ENCODE data around the gene COX7B2. TPM values are rescaled to one million over a fixed set of nuclear protein-coding genes. Genes with fewer than 3 reads are reported as not detected.

The COX7B2 gene
- total RNA-seq, 1 experiment from 2014 or later, result not detected

- Histone ChIP-seq H3K4me1 (ENCODE audit: insufficient read depth, low read length, poor library complexity, severe bottlenecking) (no peaks in the 10 kb centered on the region), H3K27ac (ENCODE audit: low read depth, low read length, poor library complexity, severe bottlenecking) (no peak overlapping the region), H3K36me3 (ENCODE audit: insufficient read depth, low read length, poor library complexity, severe bottlenecking) (no peaks in the 10 kb centered on the region), H3K4me3 (ENCODE audit: low read depth, low read length, poor library complexity, severe bottlenecking) (no peak overlapping the region), H3K27me3 (replicated peaks; ENCODE audit: insufficient read depth, low read depth, low read length, poor library complexity) (peaks cover 14% of the 10 kb centered on the region), H3K9me3 (ENCODE audit: low read depth, low read length, poor library complexity, severe bottlenecking) (no peaks in the 10 kb centered on the region)
- ChIA-PET CTCF (no interaction called here), POLR2A (ENCODE audit: low non-redundant PET) (no interaction called here)
- DNase-seq (ENCODE audit: low spot score), result no peak
- intact Hi-C loops (cut with micrococcal nuclease; ENCODE audit: unreplicated experiment), result no loop called here
- TF ChIP-seq, protein P1, sequence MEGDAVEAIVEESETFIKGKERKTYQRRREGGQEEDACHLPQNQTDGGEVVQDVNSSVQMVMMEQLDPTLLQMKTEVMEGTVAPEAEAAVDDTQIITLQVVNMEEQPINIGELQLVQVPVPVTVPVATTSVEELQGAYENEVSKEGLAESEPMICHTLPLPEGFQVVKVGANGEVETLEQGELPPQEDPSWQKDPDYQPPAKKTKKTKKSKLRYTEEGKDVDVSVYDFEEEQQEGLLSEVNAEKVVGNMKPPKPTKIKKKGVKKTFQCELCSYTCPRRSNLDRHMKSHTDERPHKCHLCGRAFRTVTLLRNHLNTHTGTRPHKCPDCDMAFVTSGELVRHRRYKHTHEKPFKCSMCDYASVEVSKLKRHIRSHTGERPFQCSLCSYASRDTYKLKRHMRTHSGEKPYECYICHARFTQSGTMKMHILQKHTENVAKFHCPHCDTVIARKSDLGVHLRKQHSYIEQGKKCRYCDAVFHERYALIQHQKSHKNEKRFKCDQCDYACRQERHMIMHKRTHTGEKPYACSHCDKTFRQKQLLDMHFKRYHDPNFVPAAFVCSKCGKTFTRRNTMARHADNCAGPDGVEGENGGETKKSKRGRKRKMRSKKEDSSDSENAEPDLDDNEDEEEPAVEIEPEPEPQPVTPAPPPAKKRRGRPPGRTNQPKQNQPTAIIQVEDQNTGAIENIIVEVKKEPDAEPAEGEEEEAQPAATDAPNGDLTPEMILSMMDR (conservative IDR thresholded peaks at IDR 0.05; ENCODE audit: low read depth, low read length), result no peak
- no peak for TF ChIP-seq EZH2 (IDR thresholded peaks at IDR 0.05; ENCODE audit: borderline replicate concordance, low read depth, low read length, poor library complexity, severe bottlenecking)
- no TSS peak for BruUV-seq (replicated peaks)
These were observed 127.5 kb downstream of the COX7B2 start for GRCh38 chr4:46781434-46782092.

- no peak for TF ChIP-seq EZH2 (IDR thresholded peaks at IDR 0.05; ENCODE audit: borderline replicate concordance, low read depth, low read length, poor library complexity, severe bottlenecking)
- TF ChIP-seq, protein P1 (conservative IDR thresholded peaks at IDR 0.05; ENCODE audit: low read depth, low read length), result no peak
- Histone ChIP-seq H3K4me3 (ENCODE audit: low read depth, low read length, poor library complexity, severe bottlenecking) (no peak overlapping the region), H3K36me3 (ENCODE audit: insufficient read depth, low read length, poor library complexity, severe bottlenecking) (no peaks in the 10 kb centered on the region), H3K9me3 (ENCODE audit: low read depth, low read length, poor library complexity, severe bottlenecking) (no peaks in the 10 kb centered on the region), H3K4me1 (ENCODE audit: insufficient read depth, low read length, poor library complexity, severe bottlenecking) (no peaks in the 10 kb centered on the region), H3K27ac (ENCODE audit: low read depth, low read length, poor library complexity, severe bottlenecking) (no peak overlapping the region), H3K27me3 (replicated peaks; ENCODE audit: insufficient read depth, low read depth, low read length, poor library complexity) (no peaks in the 10 kb centered on the region)
- no peak for DNase-seq (ENCODE audit: low spot score)
- intact Hi-C loops (cut with micrococcal nuclease; ENCODE audit: unreplicated experiment), result loop anchor here (5.0 kb wide), 1 partner anchor 52 kb away; no protein-coding TSS in a partner anchor
- ChIA-PET CTCF (no interaction called here), POLR2A (ENCODE audit: low non-redundant PET) (no interaction called here)
- no TSS peak for BruUV-seq (replicated peaks)
These were observed 143.6 kb downstream of the COX7B2 start for GRCh38 chr4:46765465-46765864.

DNA sequence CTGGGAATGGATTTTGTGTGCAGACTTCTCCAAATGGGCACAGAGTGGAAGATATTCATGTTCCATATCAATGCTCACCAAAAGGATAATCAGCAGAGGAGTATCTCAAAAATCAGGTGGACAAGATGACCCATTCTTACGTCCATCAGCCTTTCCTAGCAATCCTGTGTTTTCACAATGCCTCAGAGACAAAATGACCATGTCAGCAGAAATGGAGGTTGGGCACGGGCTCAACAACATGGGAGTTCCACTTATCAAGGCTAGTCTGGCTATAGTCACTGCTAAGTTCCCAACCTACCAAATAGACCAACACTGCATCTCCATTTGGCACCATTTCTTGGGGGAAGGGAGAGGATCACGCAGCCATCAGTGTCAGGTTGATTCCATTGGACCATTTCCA, 179.0 kb downstream of the COX7B2 start:
- Histone ChIP-seq H3K4me3 (ENCODE audit: low read depth, low read length, poor library complexity, severe bottlenecking) (no peak overlapping the region), H3K4me1 (ENCODE audit: insufficient read depth, low read length, poor library complexity, severe bottlenecking) (no peaks in the 10 kb centered on the region), H3K27ac (ENCODE audit: low read depth, low read length, poor library complexity, severe bottlenecking) (no peak overlapping the region), H3K27me3 (replicated peaks; ENCODE audit: insufficient read depth, low read depth, low read length, poor library complexity) (peaks cover 8% of the 10 kb centered on the region), H3K9me3 (ENCODE audit: low read depth, low read length, poor library complexity, severe bottlenecking) (no peaks in the 10 kb centered on the region), H3K36me3 (ENCODE audit: insufficient read depth, low read length, poor library complexity, severe bottlenecking) (no peaks in the 10 kb centered on the region)
- DNase-seq (ENCODE audit: low spot score), result no peak
- CTCF ChIA-PET, result no interaction called here
- no TSS peak for BruUV-seq (replicated peaks)
- POLR2A ChIA-PET (ENCODE audit: low non-redundant PET), result no interaction called here
- intact Hi-C loops (cut with micrococcal nuclease; ENCODE audit: unreplicated experiment), result no loop called here
- TF ChIP-seq, protein P1 (conservative IDR thresholded peaks at IDR 0.05; ENCODE audit: low read depth, low read length), result no peak
- no peak for TF ChIP-seq EZH2 (IDR thresholded peaks at IDR 0.05; ENCODE audit: borderline replicate concordance, low read depth, low read length, poor library complexity, severe bottlenecking)

Data from A673 (cell line).